MG63 (cell line): Measurements from ENCODE around the gene MLH3. TPM values are rescaled to one million over a fixed set of nuclear protein-coding genes. Genes with fewer than 3 reads are reported as not detected.
A peak's percentile ranks its signal among the peaks of the same experiment; 100 is the strongest.
"Not testable (repeated sequence)": the region's sequence is repeated elsewhere in the genome, so short reads cannot be mapped to it uniquely, and the experiment has no call there.

Experiments used
- DNase-seq: peaks from one replicate; pipeline ENCODE4 v3.0.0-alpha.2; 2020
- H3K27me3 ChIP-seq: fragments of 250-450 bp; sonication (Bioruptor Pico); 2 replicates; pipeline ENCODE4 v1.5.1; 2020; ENCODE audit warnings: mild to moderate bottlenecking, moderate library complexity
- H3K36me3 ChIP-seq: fragments of 250-450 bp; sonication (Bioruptor Pico); 2 replicates; pipeline ENCODE4 v1.5.1; 2020; ENCODE audit warnings: mild to moderate bottlenecking, moderate library complexity
- H3K4me3 ChIP-seq: fragments of 250-450 bp; sonication (Bioruptor Pico); 2 replicates; pipeline ENCODE4 v1.5.1; 2020; ENCODE audit warnings: mild to moderate bottlenecking, moderate library complexity
- H3K9me3 ChIP-seq: fragments of 250-450 bp; sonication (Bioruptor Pico); 2 replicates; pipeline ENCODE4 v1.5.1; 2020; ENCODE audit warnings: mild to moderate bottlenecking, moderate library complexity
- total RNA-seq: library from RNA; depleted of rRNA; stranded (reverse); fragments of >200 nt; shearing (Covaris generic); gene quantifications from 2 replicates; pipeline ENCODE4 v1.2.3, GENCODE V29; 2014; ENCODE audit warnings: low replicate concordance

MLH3 gene
- total RNA-seq, 1 experiment from 2014 or later = 9.0 TPM

- Histone ChIP-seq H3K27me3 (no peaks in the 10 kb centered on the region), H3K4me3 (no peak overlapping the region), H3K9me3 (no peaks in the 10 kb centered on the region), H3K36me3 (peaks cover 32% of the 10 kb centered on the region)
- DNase-seq = no peak
These were observed 38.0 kb downstream of the MLH3 start for GRCh38 chr14:75013290-75013689.

- no peaks in the 10 kb centered on the region for H3K9me3 ChIP-seq
- H3K36me3 ChIP-seq = peaks cover 49% of the 10 kb centered on the region
- no peaks in the 10 kb centered on the region for H3K27me3 ChIP-seq
- DNase-seq = no peak
- H3K4me3 ChIP-seq = no peak overlapping the region
These were observed 39.8 kb downstream of the MLH3 start for GRCh38 chr14:75011356-75011994.

- no peaks in the 10 kb centered on the region for H3K27me3 ChIP-seq
- no peaks in the 10 kb centered on the region for H3K9me3 ChIP-seq
- no peak for DNase-seq
- H3K4me3 ChIP-seq = no peak overlapping the region
- peaks cover 50% of the 10 kb centered on the region for H3K36me3 ChIP-seq
These were observed 40.7 kb downstream of the MLH3 start for GRCh38 chr14:75010472-75011093.

GRCh38 chr14:75009176-75009575 is 42.1 kb downstream of the MLH3 start:
- H3K36me3 ChIP-seq = peaks cover 47% of the 10 kb centered on the region

GRCh38 chr14:75005357-75005756 is 45.9 kb downstream of the MLH3 start:
- peaks cover 7% of the 10 kb centered on the region; the same call in 1 of the 2 replicates for H3K9me3 ChIP-seq
- no peak for DNase-seq
- H3K27me3 ChIP-seq = no peaks in the 10 kb centered on the region
- H3K36me3 ChIP-seq = peaks cover 35% of the 10 kb centered on the region
- no peak overlapping the region for H3K4me3 ChIP-seq

More at GRCh38 chr14:75009176-75009575, 42.1 kb downstream of the MLH3 start:
- no peaks in the 10 kb centered on the region for H3K27me3 ChIP-seq
- no peaks in the 10 kb centered on the region for H3K9me3 ChIP-seq
- no peak for DNase-seq
- no peak overlapping the region for H3K4me3 ChIP-seq

GRCh38 chr14:75003250-75004027 is 47.8 kb downstream of the MLH3 start:
- peak overlapping the region; percentile 88 for H3K4me3 ChIP-seq
- H3K36me3 ChIP-seq = peaks cover 29% of the 10 kb centered on the region
- H3K27me3 ChIP-seq = no peaks in the 10 kb centered on the region
- H3K9me3 ChIP-seq = peaks cover 7% of the 10 kb centered on the region; the same call in 1 of the 2 replicates
- no peak for DNase-seq

GRCh38 chr14:75002392-75003249 is 48.6 kb downstream of the MLH3 start, which contains the start of gene EIF2B2:
Gene EIF2B2 (plus strand): TSS chr14:75002921. CDS start chr14:75002991, 70 bp downstream.
- no peaks in the 10 kb centered on the region for H3K27me3 ChIP-seq
- peaks cover 7% of the 10 kb centered on the region; the same call in 1 of the 2 replicates for H3K9me3 ChIP-seq
- H3K4me3 ChIP-seq = peak within 1 kb of the TSS; percentile 88
- peak; percentile 95 for DNase-seq
- H3K36me3 ChIP-seq = peaks cover 23% of the 10 kb centered on the region

GRCh38 chr14:75001899-75002298 is 49.4 kb downstream of the MLH3 start:
- Histone ChIP-seq H3K4me3 (peak overlapping the region; percentile 88), H3K27me3 (no peaks in the 10 kb centered on the region), H3K9me3 (peaks cover 7% of the 10 kb centered on the region; the same call in 1 of the 2 replicates), H3K36me3 (peaks cover 16% of the 10 kb centered on the region)
- no peak for DNase-seq

GRCh38 chr14:75001261-75001660 is 50.0 kb downstream of the MLH3 start:
- DNase-seq = no peak
- no peaks in the 10 kb centered on the region for H3K27me3 ChIP-seq
- no peak overlapping the region for H3K4me3 ChIP-seq
- H3K36me3 ChIP-seq = peaks cover 11% of the 10 kb centered on the region
- peaks cover 7% of the 10 kb centered on the region; the same call in 1 of the 2 replicates for H3K9me3 ChIP-seq

GRCh38 chr14:74995781-74996180 is 55.5 kb downstream of the MLH3 start:
- not testable (repeated sequence) for DNase-seq, H3K9me3 ChIP-seq, H3K27me3 ChIP-seq, H3K4me3 ChIP-seq, H3K36me3 ChIP-seq

- not testable (repeated sequence) for H3K27me3 ChIP-seq, H3K9me3 ChIP-seq, DNase-seq, H3K36me3 ChIP-seq, H3K4me3 ChIP-seq
These were observed 57.1 kb downstream of the MLH3 start for GRCh38 chr14:74994182-74994581.

- H3K9me3 ChIP-seq = no peaks in the 10 kb centered on the region
- no peak overlapping the region for H3K4me3 ChIP-seq
- no peak for DNase-seq
- no peaks in the 10 kb centered on the region for H3K27me3 ChIP-seq
- no peaks in the 10 kb centered on the region for H3K36me3 ChIP-seq
These were observed 62.3 kb downstream of the MLH3 start for GRCh38 chr14:74988993-74989392.

GRCh38 chr14:74988131-74988530 is 63.1 kb downstream of the MLH3 start:
- H3K27me3 ChIP-seq = no peaks in the 10 kb centered on the region
- no peaks in the 10 kb centered on the region for H3K36me3 ChIP-seq
- no peaks in the 10 kb centered on the region for H3K9me3 ChIP-seq
- no peak for DNase-seq
- no peak overlapping the region for H3K4me3 ChIP-seq

GRCh38 chr14:74985806-74986205 is 65.5 kb downstream of the MLH3 start:
- no peak for DNase-seq
- Histone ChIP-seq H3K36me3 (no peaks in the 10 kb centered on the region), H3K27me3 (no peaks in the 10 kb centered on the region), H3K9me3 (no peaks in the 10 kb centered on the region), H3K4me3 (no peak overlapping the region)

- H3K36me3 ChIP-seq = no peaks in the 10 kb centered on the region
- no peaks in the 10 kb centered on the region for H3K27me3 ChIP-seq
- no peak for DNase-seq
- no peaks in the 10 kb centered on the region for H3K9me3 ChIP-seq
- no peak overlapping the region for H3K4me3 ChIP-seq
These were observed 66.3 kb downstream of the MLH3 start for GRCh38 chr14:74985028-74985310.

GRCh38 chr14:74984236-74985027 is 66.8 kb downstream of the MLH3 start:
- Histone ChIP-seq H3K4me3 (no peak overlapping the region), H3K36me3 (no peaks in the 10 kb centered on the region), H3K27me3 (no peaks in the 10 kb centered on the region), H3K9me3 (no peaks in the 10 kb centered on the region)
- DNase-seq = no peak
